Thyroid gland (tissue), 4 donors: ENCODE measurements around the gene MAGEA1.

Source experiments
- CTCF ChIP-seq, 6 experiments: fragments of 200-600 bp in 3 of 6; fragments of 450-650 bp in 3 of 6; sonication (generic) in 3 of 6; IDR thresholded peaks; one replicate each; pipeline ENCODE4 v1.5.1; 2016 to 2019; ENCODE audit warnings: antibody characterized with exemption in 6 of 6, mild to moderate bottlenecking in 2 of 6, inconsistent platforms in 1 of 6, moderate library complexity in 1 of 6
- POLR2A ChIP-seq, 2 donors: fragments of 450-650 bp; IDR thresholded peaks; one replicate each; pipeline ENCODE4 v1.6.1; 2017; ENCODE audit warnings: antibody characterized with exemption in 2 of 2, mild to moderate bottlenecking in 2 of 2, moderate library complexity in 1 of 2

- TF ChIP-seq CTCF (IDR thresholded peaks at IDR 0.05), result no peak
- no peak for TF ChIP-seq POLR2A (IDR thresholded peaks at IDR 0.05)
These were observed 2.7 kb downstream of the MAGEA1 start for GRCh38 chrX:153181822-153182221.
